GM12878 (cell line): ENCODE data around the gene BRDT. TPM values are rescaled to one million over a fixed set of nuclear protein-coding genes. Genes with fewer than 3 reads are reported as not detected.
"Not testable (repeated sequence)": the region's sequence is repeated elsewhere in the genome, so short reads cannot be mapped to it uniquely, and the experiment has no call there.

ENCODE experiments used
- ATAC-seq: fragments of 200-7000 bp; cut with Tn5 transposase; 3 replicates; pipeline ENCODE4 v1.9.1; 2020; ENCODE audit warnings: mild to moderate bottlenecking, moderate library complexity
- BruUV-seq: library from RNA; stranded (reverse); fragments of 400-500 nt; replicated peaks from 2 replicates; lab custom pipeline; 2021; lab: Mats Ljungman, UMichigan
- CTCF ChIA-PET: fragments of 300-600 bp; sonication (Branson Sonifier 250); formaldehyde crosslinking; extraction: SDS; loops from one replicate; lab custom pipeline; 2021; ENCODE audit warnings: inconsistent platforms; lab: Yijun Ruan, JAX
- POLR2A ChIA-PET: fragments of 350-600 bp; formaldehyde crosslinking; extraction: SDS; loops from one replicate; lab custom pipeline; 2021; ENCODE audit warnings: inconsistent platforms; lab: Charles Lee
- RAD21 ChIA-PET: fragments of 300-600 bp; sonication (Branson Sonifier 250); formaldehyde crosslinking; loops from one replicate; lab custom pipeline; 2023; ENCODE audit warnings: antibody characterized with exemption; ENCODE audit not compliant: unreplicated experiment; lab: Charles Lee
- SMC1A ChIA-PET: fragments of 300-600 bp; sonication (Branson Sonifier 250); formaldehyde crosslinking; loops from one replicate; lab custom pipeline; 2023; ENCODE audit not compliant: unreplicated experiment, uncharacterized antibody; lab: Charles Lee
- DNase-seq: peaks from one replicate; pipeline ENCODE4 v3.0.0-alpha.2; 2011; ENCODE audit warnings: low read depth, low spot score
- FAIRE-seq: peaks from 3 replicates; lab custom pipeline; 2011; peaks lifted over from hg19 to GRCh38; lab: Jason Lieb, UNC
- H2AFZ ChIP-seq: 2 replicates; pipeline ENCODE4 v1.6.0; 2011; ENCODE audit warnings: low read depth, low read length, control low read depth; ENCODE audit not compliant: control insufficient read depth
- H3K27ac ChIP-seq: 2 replicates; pipeline ENCODE4 v1.5.1; 2011; ENCODE audit warnings: control low read depth; ENCODE audit not compliant: control insufficient read depth, insufficient read depth
- H3K27me3 ChIP-seq, 2 experiments: replicated peaks in 1 of 2; 2 replicates each; pipeline versions ENCODE4 v1.6.0 to v1.6.1; 2011; ENCODE audit warnings: low read length in 1 of 2; ENCODE audit not compliant: control insufficient read depth in 2 of 2, insufficient read depth in 2 of 2
- H3K36me3 ChIP-seq, 2 experiments: 2 replicates each; pipeline ENCODE4 v1.5.1; 2011; ENCODE audit warnings: low read length in 1 of 2; ENCODE audit not compliant: control insufficient read depth in 2 of 2, insufficient read depth in 2 of 2
- H3K4me1 ChIP-seq: 2 replicates; pipeline ENCODE4 v1.6.1; 2011; ENCODE audit warnings: mild to moderate bottlenecking, low read length, moderate library complexity, mixed read lengths; ENCODE audit not compliant: control insufficient read depth, insufficient read depth
- H3K4me2 ChIP-seq: 2 replicates; pipeline ENCODE4 v1.6.0; 2011; ENCODE audit warnings: control low read depth; ENCODE audit not compliant: control insufficient read depth, insufficient read depth
- H3K4me3 ChIP-seq: fragments of 200-600 bp; sonication (generic); 2 replicates; pipeline ENCODE4 v1.5.1; 2016
- H3K79me2 ChIP-seq: 2 replicates; pipeline ENCODE4 v1.6.0; 2011; ENCODE audit warnings: low read length; ENCODE audit not compliant: control insufficient read depth, insufficient read depth
- H3K9ac ChIP-seq: 2 replicates; pipeline ENCODE4 v1.8.0; 2011; ENCODE audit warnings: low read length, control low read depth, mixed read lengths; ENCODE audit not compliant: control insufficient read depth, insufficient read depth
- H3K9me3 ChIP-seq: replicated peaks from 3 replicates; pipeline ENCODE4 v1.5.1; 2011; ENCODE audit warnings: mild to moderate bottlenecking, low read length; ENCODE audit not compliant: control insufficient read depth, insufficient read depth
- H4K20me1 ChIP-seq: 2 replicates; pipeline ENCODE4 v1.6.0; 2011; ENCODE audit not compliant: control insufficient read depth, insufficient read depth
- DPF2 ChIP-seq: fragments of 450-650 bp; IDR thresholded peaks from 2 replicates; pipeline ENCODE4 v1.6.1; 2017; ENCODE audit warnings: mild to moderate bottlenecking
- WGBS: methylation state at CpG from one replicate; pipeline ENCODE4 v1.1.6; 2016; ENCODE audit warnings: low lambda C conversion rate; ENCODE audit not compliant: insufficient replicate concordance, insufficient coverage; ENCODE audit errors: missing lambda C conversion rate; 5-methylcytosine and 5-hydroxymethylcytosine counted together
- in situ Hi-C: fragments of 300-500 bp; cut with MboI; formaldehyde crosslinking; loops from 9 replicates; pipeline ENCODE4 v1.14.3; 2018; ENCODE audit warnings: mixed read lengths
- intact Hi-C: fragments of 100-400 bp; cut with micrococcal nuclease; formaldehyde crosslinking; loops from one replicate; pipeline ENCODE4 v1.14.2; 2022; ENCODE audit not compliant: unreplicated experiment
- polyA plus RNA-seq, 11 experiments: library from polyadenylated mRNA; depleted of rRNA in 4 of 11; unstranded in 6 of 11; stranded (reverse) in 5 of 11; fragments of >200 nt; fragmentation: Nextera tagmentation in 4 of 11; fragmentation: Illumina TruSeq in 1 of 11; extraction: Ambion mirVana in 4 of 11; extraction: Trizol in 1 of 11; gene quantifications; 1 replicate in 1 of 11; 2 replicates in 10 of 11; pipeline versions ENCODE4 v1.2.1 to v1.2.3, GENCODE V29; 2011 to 2016; ENCODE audit warnings: inconsistent platforms in 2 of 11, missing spikeins in 2 of 11, low read depth in 1 of 11
- total RNA-seq, 4 experiments: library from RNA; depleted of rRNA in 3 of 4; stranded (reverse); fragments of >200 nt in 3 of 4; fragmentation: Illumina TruSeq in 1 of 4; extraction: Trizol in 1 of 4; gene quantifications; 2 replicates each; pipeline versions ENCODE4 v1.2.1 to v1.2.3, GENCODE V29; 2013 to 2021

The BRDT gene
- total and polyA plus RNA-seq, 10 of the 15 experiments (the other 5 are each of a cell fraction or from before 2014, with no cell fraction given), result 0.02 to 0.11 TPM; not detected in 8

DNA sequence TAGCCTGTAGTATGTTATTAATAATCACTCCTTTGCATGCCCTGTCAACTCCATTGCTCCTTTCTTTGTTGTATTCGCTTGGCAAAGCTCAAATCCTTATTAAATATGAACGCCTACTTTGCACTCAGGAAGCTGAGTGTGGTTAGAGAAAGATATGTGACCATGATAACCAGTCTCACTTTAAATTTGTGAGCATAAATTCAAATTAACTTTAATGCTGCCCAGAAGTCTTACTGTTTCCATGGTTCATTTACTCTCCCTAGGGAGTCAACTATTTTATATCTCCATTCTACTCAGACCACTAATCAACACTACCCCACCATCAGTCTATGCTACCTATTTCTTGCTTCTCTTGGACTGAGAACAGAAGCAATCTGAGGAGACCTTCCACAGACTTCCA, 68.5 kb downstream of the BRDT start:
- WGBS, result 0% methylated on average over 2 of the region's 2 CpGs
- CTCF ChIA-PET, result no interaction called here
- no peaks in the 10 kb centered on the region for H3K4me1 ChIP-seq
- SMC1A ChIA-PET, result no interaction called here
- TF ChIP-seq DPF2, result no peak
- ATAC-seq (no peak), FAIRE-seq (peak; percentile 61), DNase-seq (no peak)
- H3K27ac ChIP-seq, result no peak overlapping the region
- H3K9me3 ChIP-seq, result no peaks in the 10 kb centered on the region
- H3K36me3 ChIP-seq, result no peaks in the 10 kb centered on the region
- intact Hi-C loops (no loop called here), in situ Hi-C loops (no loop called here)
- H2AFZ ChIP-seq, result no peak overlapping the region
- H3K9ac ChIP-seq, result no peak overlapping the region
- H4K20me1 ChIP-seq, result no peaks in the 10 kb centered on the region
- H3K4me3 ChIP-seq, result no peak overlapping the region
- H3K27me3 ChIP-seq, result no peaks in the 10 kb centered on the region
- no peaks in the 10 kb centered on the region for H3K79me2 ChIP-seq
- POLR2A ChIA-PET, result no interaction called here
- RAD21 ChIA-PET, result no interaction called here
- BruUV-seq, result no TSS peak
- no peak overlapping the region for H3K4me2 ChIP-seq

DNA sequence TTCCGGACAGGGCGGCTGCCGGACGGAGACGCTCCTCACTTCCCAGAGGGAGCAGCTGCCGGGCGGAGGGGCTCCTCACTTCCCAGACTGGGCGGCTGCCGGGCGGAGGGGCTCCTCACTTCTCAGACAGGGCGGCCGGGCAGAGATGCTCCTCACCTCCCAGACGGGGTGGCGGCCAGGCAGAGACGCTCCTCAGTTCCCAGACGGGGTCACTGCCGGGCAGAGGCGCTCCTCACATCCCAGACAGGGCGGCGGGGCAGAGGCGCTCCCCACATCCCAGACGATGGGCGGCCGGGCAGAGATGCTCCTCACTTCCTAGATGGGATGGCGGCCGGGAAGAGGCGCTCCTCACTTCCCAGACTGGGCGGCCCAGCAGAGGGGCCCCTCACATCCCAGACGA, 76.8 kb downstream of the BRDT start:
- in situ Hi-C loops, RAD21 ChIA-PET, FAIRE-seq, CTCF ChIA-PET, H3K36me3 ChIP-seq, POLR2A ChIA-PET, H3K4me1 ChIP-seq, DNase-seq, H3K9ac ChIP-seq, H3K4me2 ChIP-seq, H2AFZ ChIP-seq, H3K79me2 ChIP-seq, intact Hi-C loops, BruUV-seq, H3K9me3 ChIP-seq, H3K4me3 ChIP-seq, H3K27ac ChIP-seq, SMC1A ChIA-PET, ATAC-seq, H4K20me1 ChIP-seq: not testable (repeated sequence)
- 81% methylated on average over 14 of the region's 29 CpGs for WGBS
- peaks cover 3 to 10% of the 10 kb centered on the region in 2 experiments for H3K27me3 ChIP-seq
